Osteoblast (primary cell): ENCODE measurements around the gene AMBRA1. TPM values are rescaled to one million over a fixed set of nuclear protein-coding genes. Genes with fewer than 3 reads are reported as not detected.

ENCODE experiments used
- DNase-seq: peaks from one replicate; pipeline ENCODE4 v3.0.0; 2011; ENCODE audit warnings: low spot score, mixed read lengths; ENCODE audit not compliant: insufficient read length; ENCODE audit errors: missing footprints
- H2AFZ ChIP-seq: 2 replicates; pipeline ENCODE4 v1.6.0; 2011; ENCODE audit warnings: mild to moderate bottlenecking, low read length
- H3K27ac ChIP-seq: 2 replicates; pipeline ENCODE4 v1.5.1; 2011; ENCODE audit warnings: mild to moderate bottlenecking, low read depth, low read length, moderate library complexity
- H3K27me3 ChIP-seq: 2 replicates; pipeline ENCODE4 v1.6.0; 2012; ENCODE audit warnings: mild to moderate bottlenecking, control low read depth, inconsistent platforms, low read length, moderate library complexity; ENCODE audit not compliant: insufficient read depth
- H3K36me3 ChIP-seq: 2 replicates; pipeline ENCODE4 v1.5.1; 2011; ENCODE audit warnings: mild to moderate bottlenecking, low read length, control low read depth, moderate library complexity; ENCODE audit not compliant: insufficient read depth
- H3K4me1 ChIP-seq: 2 replicates; pipeline ENCODE4 v1.5.1; 2011; ENCODE audit warnings: mild to moderate bottlenecking, low read length, control low read depth, moderate library complexity; ENCODE audit not compliant: insufficient read depth
- H3K4me2 ChIP-seq: 2 replicates; pipeline ENCODE4 v1.6.0; 2011; ENCODE audit warnings: mild to moderate bottlenecking, low read length; ENCODE audit not compliant: insufficient read depth
- H3K4me3 ChIP-seq: fragments of 200-600 bp; sonication (generic); 3 replicates; pipeline ENCODE4 v1.5.1; 2012; ENCODE audit warnings: mild to moderate bottlenecking, low read length, inconsistent platforms; ENCODE audit not compliant: insufficient read depth
- H3K79me2 ChIP-seq: 2 replicates; pipeline ENCODE4 v1.6.0; 2012; ENCODE audit warnings: mild to moderate bottlenecking, low read length, control low read depth, inconsistent platforms; ENCODE audit not compliant: insufficient read depth
- H3K9me3 ChIP-seq: 2 replicates; pipeline ENCODE4 v1.5.1; 2011; ENCODE audit warnings: low read depth, low read length, control low read depth
- H4K20me1 ChIP-seq: 2 replicates; pipeline ENCODE4 v1.6.0; 2012; ENCODE audit warnings: mild to moderate bottlenecking, low read length, control low read depth; ENCODE audit not compliant: insufficient read depth
- total RNA-seq: library from RNA; depleted of rRNA; stranded (reverse); fragments of >200 nt; gene quantifications from 2 replicates; pipeline ENCODE4 v1.2.3, GENCODE V29; 2012
- TF ChIP-seq, protein P1 (sequence below): IDR thresholded peaks from 2 replicates; pipeline ENCODE4 v1.5.1; 2011; ENCODE audit warnings: mild to moderate bottlenecking, low read depth, low read length, moderate library complexity; ENCODE audit errors: extremely low read depth

Gene AMBRA1
- total RNA-seq, 1 donor = 29.7 TPM

DNA sequence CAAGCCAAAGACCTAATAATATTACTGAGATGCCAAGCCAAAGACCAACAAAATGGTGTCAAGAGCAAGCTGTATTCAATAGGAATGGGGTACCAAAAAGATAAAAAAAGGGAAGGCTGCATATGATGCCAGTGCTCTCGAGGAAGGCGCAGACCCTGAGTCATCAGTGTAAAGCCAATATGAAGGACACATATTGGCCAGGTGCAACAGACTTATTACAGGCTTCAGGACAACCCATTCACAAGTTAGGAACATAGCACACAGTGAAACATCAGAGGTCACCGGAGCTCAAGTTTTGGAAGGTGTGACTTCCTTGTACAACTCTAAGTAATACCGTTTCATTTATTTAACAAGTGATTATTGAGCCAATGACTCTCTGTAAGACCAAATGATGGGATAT, 58.1 kb downstream of the AMBRA1 start:
- Histone ChIP-seq H4K20me1 (peaks cover 58% of the 10 kb centered on the region), H3K27ac (no peak overlapping the region)

GRCh38 chr11:46534711-46535110, 59.1 kb downstream of the AMBRA1 start:
- Histone ChIP-seq H3K36me3 (no peaks in the 10 kb centered on the region), H3K4me1 (no peaks in the 10 kb centered on the region), H3K9me3 (no peaks in the 10 kb centered on the region), H3K79me2 (peaks cover 79% of the 10 kb centered on the region), H4K20me1 (peaks cover 68% of the 10 kb centered on the region), H3K4me3 (no peak overlapping the region), H3K27ac (no peak overlapping the region), H3K27me3 (no peaks in the 10 kb centered on the region), H2AFZ (no peak overlapping the region), H3K4me2 (no peak overlapping the region)
- DNase-seq = no peak
- TF ChIP-seq, protein P1, sequence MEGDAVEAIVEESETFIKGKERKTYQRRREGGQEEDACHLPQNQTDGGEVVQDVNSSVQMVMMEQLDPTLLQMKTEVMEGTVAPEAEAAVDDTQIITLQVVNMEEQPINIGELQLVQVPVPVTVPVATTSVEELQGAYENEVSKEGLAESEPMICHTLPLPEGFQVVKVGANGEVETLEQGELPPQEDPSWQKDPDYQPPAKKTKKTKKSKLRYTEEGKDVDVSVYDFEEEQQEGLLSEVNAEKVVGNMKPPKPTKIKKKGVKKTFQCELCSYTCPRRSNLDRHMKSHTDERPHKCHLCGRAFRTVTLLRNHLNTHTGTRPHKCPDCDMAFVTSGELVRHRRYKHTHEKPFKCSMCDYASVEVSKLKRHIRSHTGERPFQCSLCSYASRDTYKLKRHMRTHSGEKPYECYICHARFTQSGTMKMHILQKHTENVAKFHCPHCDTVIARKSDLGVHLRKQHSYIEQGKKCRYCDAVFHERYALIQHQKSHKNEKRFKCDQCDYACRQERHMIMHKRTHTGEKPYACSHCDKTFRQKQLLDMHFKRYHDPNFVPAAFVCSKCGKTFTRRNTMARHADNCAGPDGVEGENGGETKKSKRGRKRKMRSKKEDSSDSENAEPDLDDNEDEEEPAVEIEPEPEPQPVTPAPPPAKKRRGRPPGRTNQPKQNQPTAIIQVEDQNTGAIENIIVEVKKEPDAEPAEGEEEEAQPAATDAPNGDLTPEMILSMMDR = no peak

More for the DNA sequence above, 58.1 kb downstream of the AMBRA1 start:
- Histone ChIP-seq H3K36me3 (no peaks in the 10 kb centered on the region), H3K9me3 (no peaks in the 10 kb centered on the region), H3K79me2 (peaks cover 74% of the 10 kb centered on the region), H3K4me1 (no peaks in the 10 kb centered on the region), H3K4me3 (no peak overlapping the region), H2AFZ (no peak overlapping the region), H3K4me2 (no peak overlapping the region), H3K27me3 (no peaks in the 10 kb centered on the region)
- TF ChIP-seq, protein P1 = no peak
- DNase-seq = no peak

- Histone ChIP-seq H3K4me2 (no peak overlapping the region), H3K9me3 (no peaks in the 10 kb centered on the region), H3K4me3 (no peak overlapping the region), H3K79me2 (peaks cover 84% of the 10 kb centered on the region), H2AFZ (no peak overlapping the region), H3K27ac (no peak overlapping the region), H3K27me3 (no peaks in the 10 kb centered on the region), H3K36me3 (no peaks in the 10 kb centered on the region), H4K20me1 (peaks cover 79% of the 10 kb centered on the region), H3K4me1 (no peaks in the 10 kb centered on the region)
- TF ChIP-seq, protein P1 = no peak
- no peak for DNase-seq
Observed at GRCh38 chr11:46533396-46534100, 60.3 kb downstream of the AMBRA1 start.

GRCh38 chr11:46529928-46530574, 63.8 kb downstream of the AMBRA1 start:
- Histone ChIP-seq H3K9me3 (no peaks in the 10 kb centered on the region), H3K4me2 (no peak overlapping the region), H2AFZ (no peak overlapping the region), H4K20me1 (peaks cover 63% of the 10 kb centered on the region), H3K27me3 (no peaks in the 10 kb centered on the region), H3K79me2 (peaks cover 77% of the 10 kb centered on the region), H3K27ac (no peak overlapping the region), H3K4me1 (no peaks in the 10 kb centered on the region), H3K36me3 (no peaks in the 10 kb centered on the region), H3K4me3 (no peak overlapping the region)
- DNase-seq = no peak
- TF ChIP-seq, protein P1 = no peak
